ENCODE data around the gene PREB.

Gene PREB

DNA sequence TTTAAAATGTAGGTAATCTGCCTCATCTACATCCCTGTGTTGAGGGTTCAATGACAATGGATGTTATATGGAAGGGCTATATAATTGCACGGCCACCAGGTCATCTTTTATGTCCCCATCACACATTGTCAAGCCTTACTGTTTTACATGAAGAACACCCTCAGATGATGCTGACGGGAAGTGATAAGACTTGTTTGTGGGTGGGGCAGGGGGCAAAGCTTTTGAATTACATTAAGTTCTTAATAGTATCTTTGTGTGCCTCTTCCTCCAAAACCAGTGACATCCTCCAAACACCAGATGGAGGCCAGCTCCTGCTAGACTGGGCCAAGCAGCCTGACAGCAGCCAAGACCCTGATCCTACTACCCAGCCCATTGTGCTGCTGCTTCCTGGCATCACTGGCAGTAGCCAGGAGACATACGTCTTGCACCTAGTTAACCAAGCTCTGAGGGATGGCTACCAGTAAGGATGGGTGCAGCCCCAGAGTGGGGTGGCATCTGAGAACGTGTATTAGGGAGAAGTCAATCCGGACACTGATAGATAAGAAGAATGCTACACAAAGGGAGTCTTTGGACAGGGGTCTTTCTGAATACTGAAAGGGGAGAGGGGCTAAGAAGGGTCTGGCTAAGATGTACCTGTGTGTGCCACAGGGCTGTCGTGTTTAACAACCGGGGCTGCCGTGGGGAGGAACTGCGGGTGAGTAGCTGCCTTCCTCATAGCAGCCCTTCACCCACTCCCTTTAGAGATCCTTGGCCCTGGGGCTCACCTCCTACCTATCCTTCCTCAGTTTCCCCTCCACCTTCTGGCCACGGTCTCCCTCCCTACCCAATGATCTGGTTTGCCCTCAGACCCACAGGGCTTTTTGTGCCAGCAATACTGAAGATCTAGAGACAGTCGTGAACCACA is 5.5 kb downstream of the PREB start:
- Histone ChIP-seq H3K27ac (ENCODE audit: poor library complexity, severe bottlenecking) (no peak overlapping the region), H3K4me1 (ENCODE audit: insufficient read depth, poor library complexity, severe bottlenecking) (peaks cover 6% of the 10 kb centered on the region), H3K4me3 (ENCODE audit: severe bottlenecking) (no peak overlapping the region), H3K9me3 (ENCODE audit: severe bottlenecking) (no peaks in the 10 kb centered on the region), H3K27me3 (ENCODE audit: insufficient read depth, poor library complexity, severe bottlenecking) (no peaks in the 10 kb centered on the region), H3K36me3 (ENCODE audit: low read depth) (peaks cover 27% of the 10 kb centered on the region)
- ATAC-seq (ENCODE audit: low read depth), result no peak
- DNase-seq (ENCODE audit: low spot score), result no peak
- TF ChIP-seq CTCF (IDR thresholded peaks at IDR 0.05; ENCODE audit: poor library complexity, severe bottlenecking), result no peak

GRCh38 chr2:27127883-27128667 is 6.4 kb downstream of the PREB start:
- ATAC-seq (ENCODE audit: low read depth), result no peak
- no peak for DNase-seq (ENCODE audit: low spot score)
- Histone ChIP-seq H3K4me3 (ENCODE audit: severe bottlenecking) (no peak overlapping the region), H3K27me3 (ENCODE audit: insufficient read depth, poor library complexity, severe bottlenecking) (no peaks in the 10 kb centered on the region), H3K4me1 (ENCODE audit: insufficient read depth, poor library complexity, severe bottlenecking) (peaks cover 1% of the 10 kb centered on the region), H3K36me3 (ENCODE audit: low read depth) (peaks cover 23% of the 10 kb centered on the region), H3K27ac (ENCODE audit: poor library complexity, severe bottlenecking) (no peak overlapping the region), H3K9me3 (ENCODE audit: severe bottlenecking) (no peaks in the 10 kb centered on the region)
- no peak for TF ChIP-seq CTCF (IDR thresholded peaks at IDR 0.05; ENCODE audit: poor library complexity, severe bottlenecking)

DNA sequence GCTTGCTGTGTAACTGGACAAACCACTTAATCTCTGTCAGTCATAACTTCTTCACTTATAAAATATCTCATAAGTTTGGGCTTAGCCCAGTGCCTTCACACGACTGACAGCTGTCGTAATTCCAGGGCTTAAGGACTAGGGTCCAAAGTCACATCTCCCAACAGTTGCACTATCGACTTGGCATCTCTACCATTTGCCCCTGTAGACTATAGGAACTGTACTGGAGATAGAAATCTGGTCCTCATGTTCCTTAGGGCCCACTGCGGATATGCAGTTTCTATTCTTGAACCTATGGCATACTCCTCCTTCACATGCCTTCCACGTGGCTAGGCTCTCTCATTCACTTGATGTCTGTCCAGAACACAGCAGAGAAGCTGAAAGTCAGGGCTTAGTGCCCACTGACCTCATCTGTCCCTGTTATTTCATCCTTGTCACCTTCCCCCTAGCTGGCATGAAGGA is 8.2 kb downstream of the PREB start:
- no peak overlapping the region for H3K27ac ChIP-seq (ENCODE audit: poor library complexity, severe bottlenecking)
- no peak for TF ChIP-seq CTCF (IDR thresholded peaks at IDR 0.05; ENCODE audit: poor library complexity, severe bottlenecking)

DNA sequence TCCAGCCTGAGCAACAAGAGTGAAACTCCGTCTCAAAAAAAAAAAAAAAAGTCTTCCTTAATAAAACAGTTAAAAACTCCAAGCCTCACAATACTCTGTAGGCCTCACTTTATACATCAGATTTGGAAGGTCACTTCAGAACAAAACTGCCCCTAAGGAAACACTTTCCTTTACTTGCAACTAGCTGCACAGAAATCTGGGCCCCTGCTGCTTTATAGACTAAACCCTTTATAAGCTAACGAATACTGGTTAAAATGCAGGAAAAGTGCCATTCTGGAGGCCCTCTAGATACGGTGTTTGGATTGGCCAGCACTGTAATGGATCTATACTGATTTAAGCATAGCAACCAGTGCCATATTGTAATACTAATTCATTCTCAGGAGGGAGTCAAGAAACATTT is 9.3 kb downstream of the PREB start:
- DNase-seq (ENCODE audit: low spot score) (no peak), ATAC-seq (ENCODE audit: low read depth) (no peak)
- no peaks in the 10 kb centered on the region for H3K36me3 ChIP-seq (ENCODE audit: low read depth)
- TF ChIP-seq CTCF (IDR thresholded peaks at IDR 0.05; ENCODE audit: poor library complexity, severe bottlenecking), result no peak
- no peak overlapping the region for H3K27ac ChIP-seq (ENCODE audit: poor library complexity, severe bottlenecking)
- H3K27me3 ChIP-seq (ENCODE audit: insufficient read depth, poor library complexity, severe bottlenecking), result no peaks in the 10 kb centered on the region
- no peaks in the 10 kb centered on the region for H3K4me1 ChIP-seq (ENCODE audit: insufficient read depth, poor library complexity, severe bottlenecking)
- H3K4me3 ChIP-seq (ENCODE audit: severe bottlenecking), result no peak overlapping the region
- H3K9me3 ChIP-seq (ENCODE audit: severe bottlenecking), result no peaks in the 10 kb centered on the region

More for the DNA sequence above, 8.2 kb downstream of the PREB start:
- no peaks in the 10 kb centered on the region for H3K4me1 ChIP-seq (ENCODE audit: insufficient read depth, poor library complexity, severe bottlenecking)
- no peak overlapping the region for H3K4me3 ChIP-seq (ENCODE audit: severe bottlenecking)
- no peaks in the 10 kb centered on the region for H3K9me3 ChIP-seq (ENCODE audit: severe bottlenecking)
- ATAC-seq (ENCODE audit: low read depth) (no peak), DNase-seq (ENCODE audit: low spot score) (no peak)
- H3K36me3 ChIP-seq (ENCODE audit: low read depth), result 0 out of 2 replicates have a peak, but pooled peaks cover 5% of the 10 kb centered on the region
- no peaks in the 10 kb centered on the region for H3K27me3 ChIP-seq (ENCODE audit: insufficient read depth, poor library complexity, severe bottlenecking)

Measured in RWPE2 (cell line).